ENCODE measurements around the gene NKX2-4. TPM values are rescaled to one million over a fixed set of nuclear protein-coding genes. Genes with fewer than 3 reads are reported as not detected.

The NKX2-4 gene
- total RNA-seq, 1 donor from 2014 or later = not detected

DNA sequence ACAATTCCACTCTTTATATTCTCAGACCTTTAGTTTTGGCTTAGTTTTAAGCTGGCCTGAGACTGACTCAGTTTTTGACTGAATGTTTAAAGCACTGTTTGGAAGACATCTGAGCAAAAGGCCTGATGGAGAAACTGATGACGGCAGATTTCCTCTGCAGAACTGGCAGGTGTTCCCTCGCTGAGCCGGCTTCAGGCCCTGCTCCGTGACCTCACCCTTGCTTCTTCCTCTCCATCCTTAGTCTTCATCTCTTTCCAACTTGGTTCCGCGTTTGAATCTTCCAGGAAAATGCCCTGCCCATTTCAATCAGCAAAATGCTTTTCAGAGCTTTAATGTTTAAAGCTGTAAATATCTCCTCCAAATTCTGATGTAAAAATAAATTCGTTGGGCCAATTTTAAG, 6.6 kb downstream of the NKX2-4 start:
- Histone ChIP-seq H3K36me3 (peaks cover 0 to 30% of the 10 kb centered on the region in 2 donors), H3K27ac (no peak overlapping the region), H3K4me1 (no peaks in the 10 kb centered on the region), H3K27me3 (peaks cover 5% of the 10 kb centered on the region), H3K4me3 (no peak overlapping the region), H3K9me3 (no peaks in the 10 kb centered on the region)
- TF ChIP-seq POLR2AphosphoS5 (IDR thresholded peaks at IDR 0.05; ENCODE audit: insufficient read depth in 1 of 2, low read depth in 1 of 2) (no peak), POLR2A (IDR thresholded peaks at IDR 0.05) (no peak)
- TF ChIP-seq, protein P1, sequence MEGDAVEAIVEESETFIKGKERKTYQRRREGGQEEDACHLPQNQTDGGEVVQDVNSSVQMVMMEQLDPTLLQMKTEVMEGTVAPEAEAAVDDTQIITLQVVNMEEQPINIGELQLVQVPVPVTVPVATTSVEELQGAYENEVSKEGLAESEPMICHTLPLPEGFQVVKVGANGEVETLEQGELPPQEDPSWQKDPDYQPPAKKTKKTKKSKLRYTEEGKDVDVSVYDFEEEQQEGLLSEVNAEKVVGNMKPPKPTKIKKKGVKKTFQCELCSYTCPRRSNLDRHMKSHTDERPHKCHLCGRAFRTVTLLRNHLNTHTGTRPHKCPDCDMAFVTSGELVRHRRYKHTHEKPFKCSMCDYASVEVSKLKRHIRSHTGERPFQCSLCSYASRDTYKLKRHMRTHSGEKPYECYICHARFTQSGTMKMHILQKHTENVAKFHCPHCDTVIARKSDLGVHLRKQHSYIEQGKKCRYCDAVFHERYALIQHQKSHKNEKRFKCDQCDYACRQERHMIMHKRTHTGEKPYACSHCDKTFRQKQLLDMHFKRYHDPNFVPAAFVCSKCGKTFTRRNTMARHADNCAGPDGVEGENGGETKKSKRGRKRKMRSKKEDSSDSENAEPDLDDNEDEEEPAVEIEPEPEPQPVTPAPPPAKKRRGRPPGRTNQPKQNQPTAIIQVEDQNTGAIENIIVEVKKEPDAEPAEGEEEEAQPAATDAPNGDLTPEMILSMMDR (IDR thresholded peaks at IDR 0.05) = no peak
- DNase-seq (ENCODE audit: extremely low spot score in 2 of 2) = no peak
- intact Hi-C loops (cut with DNase I) = no loop called here

DNA sequence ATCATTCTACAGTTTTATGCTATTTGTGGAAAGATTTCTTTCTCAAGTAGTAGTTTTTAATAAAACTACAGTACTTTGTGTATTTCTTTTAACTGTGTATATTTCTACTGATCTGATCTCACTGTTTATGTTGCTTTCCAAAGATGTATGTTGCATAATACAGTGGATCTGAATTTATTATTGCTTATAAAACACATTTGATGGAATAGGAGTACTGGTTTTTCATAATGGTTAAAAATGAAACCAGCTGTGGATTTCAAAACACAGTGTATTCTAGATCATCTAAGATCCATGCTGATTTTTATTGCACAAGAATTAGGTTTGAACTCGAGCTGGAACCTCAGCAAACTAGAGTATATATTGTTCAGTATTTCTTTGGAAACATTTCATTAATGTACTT, 8.0 kb downstream of the NKX2-4 start:
- Histone ChIP-seq H3K4me1 (no peaks in the 10 kb centered on the region), H3K27ac (no peak overlapping the region), H3K9me3 (no peaks in the 10 kb centered on the region), H3K27me3 (peaks cover 4% of the 10 kb centered on the region), H3K36me3 (peaks cover 0 to 30% of the 10 kb centered on the region in 2 donors), H3K4me3 (no peak overlapping the region)
- no peak for DNase-seq (ENCODE audit: extremely low spot score in 2 of 2)
- intact Hi-C loops (cut with DNase I) = no loop called here
- no peak for TF ChIP-seq POLR2AphosphoS5 (IDR thresholded peaks at IDR 0.05; ENCODE audit: insufficient read depth in 1 of 2, low read depth in 1 of 2)
- no peak for TF ChIP-seq POLR2A (IDR thresholded peaks at IDR 0.05)
- TF ChIP-seq, protein P1 (IDR thresholded peaks at IDR 0.05) = no peak

DNA sequence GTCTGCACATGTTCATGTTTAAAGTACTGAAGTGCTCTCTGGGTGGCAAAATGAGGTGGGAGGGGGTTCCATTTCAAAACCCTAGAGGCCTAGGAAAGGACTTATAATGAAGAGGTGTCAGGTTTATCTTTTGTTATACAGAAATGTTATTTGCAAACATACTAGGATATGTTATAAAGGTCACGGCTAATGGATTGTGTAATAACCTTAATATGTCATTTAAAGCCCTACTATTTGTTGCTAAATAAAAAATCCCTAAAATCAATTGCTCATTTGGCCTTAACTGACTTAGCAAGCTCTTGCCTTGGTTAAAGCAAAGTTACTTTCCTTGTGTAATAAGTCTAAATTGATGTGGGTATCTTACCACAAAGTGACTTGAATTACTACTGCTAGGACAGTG, 8.8 kb downstream of the NKX2-4 start:
- Histone ChIP-seq H3K4me3 (no peak overlapping the region), H3K4me1 (no peaks in the 10 kb centered on the region), H3K27me3 (peaks cover 3% of the 10 kb centered on the region), H3K9me3 (no peaks in the 10 kb centered on the region), H3K36me3 (peaks cover 0 to 37% of the 10 kb centered on the region in 2 donors), H3K27ac (no peak overlapping the region)
- TF ChIP-seq POLR2A (IDR thresholded peaks at IDR 0.05) (no peak), POLR2AphosphoS5 (IDR thresholded peaks at IDR 0.05; ENCODE audit: insufficient read depth in 1 of 2, low read depth in 1 of 2) (no peak)
- TF ChIP-seq, protein P1 (IDR thresholded peaks at IDR 0.05) = no peak
- intact Hi-C loops (cut with DNase I) = no loop called here
- DNase-seq (ENCODE audit: extremely low spot score in 2 of 2) = no peak

DNA sequence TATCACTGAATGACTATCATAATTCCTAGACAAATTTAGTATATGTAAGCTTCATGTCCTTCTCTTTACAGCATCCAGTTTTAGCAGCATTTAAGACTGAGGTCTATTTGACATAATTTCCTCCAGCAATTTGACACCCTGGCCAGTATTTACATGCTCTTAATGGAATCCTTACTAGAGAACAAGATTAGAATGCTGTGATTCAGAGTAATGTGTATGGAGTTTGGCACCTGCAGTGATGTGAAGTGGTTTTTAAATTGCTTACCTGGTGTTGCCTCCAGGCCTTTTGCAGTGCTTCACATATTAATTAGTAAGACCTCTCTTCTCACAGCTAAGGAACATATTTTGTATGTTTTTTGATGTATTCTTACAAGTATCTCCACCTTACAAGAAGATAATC, 9.8 kb downstream of the NKX2-4 start:
- peaks cover 0 to 48% of the 10 kb centered on the region in 2 donors for H3K36me3 ChIP-seq
- no peak for DNase-seq (ENCODE audit: extremely low spot score in 2 of 2)
- intact Hi-C loops (cut with DNase I) = no loop called here
- H3K4me1 ChIP-seq = no peaks in the 10 kb centered on the region
- no peak overlapping the region for H3K27ac ChIP-seq
- no peak overlapping the region for H3K4me3 ChIP-seq
- H3K27me3 ChIP-seq = no peaks in the 10 kb centered on the region
- no peaks in the 10 kb centered on the region for H3K9me3 ChIP-seq
- TF ChIP-seq, protein P1 (IDR thresholded peaks at IDR 0.05) = no peak
- no peak for TF ChIP-seq POLR2AphosphoS5 (IDR thresholded peaks at IDR 0.05; ENCODE audit: insufficient read depth in 1 of 2, low read depth in 1 of 2)

DNA sequence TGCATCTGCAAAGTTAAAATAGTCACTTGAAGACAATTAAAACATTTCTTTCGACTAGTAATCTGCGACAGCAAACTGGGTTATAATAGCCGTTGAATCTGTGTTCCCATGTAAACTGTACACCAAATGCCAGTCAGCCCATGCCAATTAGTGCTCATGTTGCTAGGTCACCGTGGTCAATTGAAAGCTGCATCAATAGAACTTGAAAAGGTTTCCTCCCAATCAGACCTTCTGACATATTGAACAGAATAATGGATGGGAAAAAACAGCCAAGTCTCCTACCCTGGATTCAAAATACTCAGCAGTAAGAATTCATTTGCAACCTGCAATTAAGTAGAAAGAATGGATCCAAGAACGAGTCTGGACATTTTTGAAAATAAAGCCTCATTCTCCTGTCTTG, 11.2 kb downstream of the NKX2-4 start:
- H3K27ac ChIP-seq = no peak overlapping the region
- peaks cover 0 to 55% of the 10 kb centered on the region in 2 donors for H3K36me3 ChIP-seq
- no peaks in the 10 kb centered on the region for H3K9me3 ChIP-seq
- intact Hi-C loops (cut with DNase I) = no loop called here
- DNase-seq (ENCODE audit: extremely low spot score in 2 of 2) = no peak
- no peak for TF ChIP-seq POLR2AphosphoS5 (IDR thresholded peaks at IDR 0.05; ENCODE audit: insufficient read depth in 1 of 2, low read depth in 1 of 2)
- TF ChIP-seq, protein P1 (IDR thresholded peaks at IDR 0.05) = no peak
- no peak for TF ChIP-seq POLR2A (IDR thresholded peaks at IDR 0.05)
- H3K27me3 ChIP-seq = no peaks in the 10 kb centered on the region
- H3K4me3 ChIP-seq = no peak overlapping the region
- H3K4me1 ChIP-seq = no peaks in the 10 kb centered on the region

Measured in vagina (tissue), 2 donors.